Activated CD4-positive, alpha-beta memory T cell treated with anti-CD3 and anti-CD28 coated beads, Interleukin-2, amount 10 ng/mL, durations not matched to agents 7 days and 5 days (primary cell): ENCODE measurements around the gene LRRC49. TPM values are rescaled to one million over a fixed set of nuclear protein-coding genes. Genes with fewer than 3 reads are reported as not detected.

Source experiments
- CTCF ChIA-PET: fragments of 350-600 bp; sonication (Branson Sonifier 250); formaldehyde crosslinking; loops from one replicate; lab custom pipeline; 2021; ENCODE audit warnings: antibody characterized with exemption, inconsistent platforms; lab: Charles Lee
- POLR2A ChIA-PET: fragments of 350-600 bp; sonication (Branson Sonifier 250); formaldehyde crosslinking; loops from one replicate; lab custom pipeline; 2021; ENCODE audit warnings: antibody characterized with exemption; lab: Charles Lee
- DNase-seq: peaks from one replicate; pipeline ENCODE4 v3.0.0-alpha.2; 2020
- H3K27ac Mint-ChIP-seq: one replicate; pipeline ENCODE4 v1.8.0; 2021; ENCODE audit warnings: mild to moderate bottlenecking, mixed read lengths
- H3K27me3 Mint-ChIP-seq: one replicate; pipeline ENCODE4 v1.8.0; 2021; ENCODE audit warnings: mixed read lengths
- H3K36me3 Mint-ChIP-seq: one replicate; pipeline ENCODE4 v1.8.0; 2021; ENCODE audit warnings: low read depth, mixed read lengths
- H3K4me1 Mint-ChIP-seq: one replicate; pipeline ENCODE4 v1.8.0; 2021; ENCODE audit warnings: mixed read lengths
- H3K4me3 Mint-ChIP-seq: one replicate; pipeline ENCODE4 v1.8.0; 2021; ENCODE audit warnings: mild to moderate bottlenecking, mixed read lengths
- H3K9me3 Mint-ChIP-seq: one replicate; pipeline ENCODE4 v1.8.0; 2021; ENCODE audit warnings: mixed read lengths
- total RNA-seq, 2 experiments: library from RNA; stranded (reverse); gene quantifications; one replicate each; pipeline ENCODE4 v1.2.3, GENCODE V29; 2021

Gene LRRC49
- total RNA-seq, 2 experiments from 2014 or later: not detected

DNA sequence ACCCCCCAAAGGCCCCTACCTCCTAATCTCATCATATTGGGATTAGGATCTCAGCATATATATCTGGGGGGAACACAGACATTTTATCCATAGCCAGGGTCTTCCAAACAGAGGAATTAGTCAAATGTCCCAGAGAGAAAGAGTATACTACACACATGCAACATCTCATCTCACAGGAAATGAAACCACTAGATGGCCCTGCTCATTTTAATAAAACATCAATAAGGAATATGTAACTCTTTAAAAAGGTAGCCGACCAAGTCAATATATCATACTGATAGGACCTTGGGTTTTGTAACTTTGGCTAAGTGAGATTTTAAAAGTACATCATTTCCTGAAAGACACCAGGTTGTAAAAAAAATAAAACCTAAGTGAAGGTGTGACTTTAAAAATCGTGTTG is 177.1 kb downstream of the LRRC49 start:
- Mint-ChIP-seq H3K27ac (no peak overlapping the region), H3K4me1 (no peaks in the 10 kb centered on the region), H3K9me3 (no peaks in the 10 kb centered on the region), H3K27me3 (no peaks in the 10 kb centered on the region), H3K4me3 (no peak overlapping the region), H3K36me3 (no peaks in the 10 kb centered on the region)
- ChIA-PET POLR2A (no interaction called here), CTCF (no interaction called here)
- DNase-seq: no peak

DNA sequence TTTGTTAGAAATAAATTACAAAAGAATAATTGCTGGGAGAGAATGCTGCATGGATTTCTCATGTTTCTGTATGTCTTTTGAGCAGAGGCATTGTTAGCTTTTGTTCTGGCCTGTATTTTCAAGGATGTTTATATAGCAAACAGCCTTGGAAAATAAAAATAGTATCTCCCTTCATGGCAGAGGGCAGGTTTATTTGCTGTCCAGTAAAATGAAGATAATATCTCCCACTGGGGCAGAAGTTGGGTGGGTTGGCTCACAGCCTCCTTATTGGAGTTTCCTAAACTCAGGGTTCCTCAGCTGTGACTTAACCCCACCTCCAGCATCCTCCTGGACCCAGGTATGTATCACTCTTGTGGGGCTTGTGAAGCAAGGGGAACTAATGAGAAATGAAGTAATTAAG is 178.9 kb downstream of the LRRC49 start:
- ChIA-PET POLR2A (no interaction called here), CTCF (no interaction called here)
- no peak overlapping the region for H3K27ac Mint-ChIP-seq
- no peak for DNase-seq
- H3K4me1 Mint-ChIP-seq: no peaks in the 10 kb centered on the region
- H3K9me3 Mint-ChIP-seq: no peaks in the 10 kb centered on the region
- no peaks in the 10 kb centered on the region for H3K27me3 Mint-ChIP-seq
- H3K4me3 Mint-ChIP-seq: no peak overlapping the region
- no peaks in the 10 kb centered on the region for H3K36me3 Mint-ChIP-seq

DNA sequence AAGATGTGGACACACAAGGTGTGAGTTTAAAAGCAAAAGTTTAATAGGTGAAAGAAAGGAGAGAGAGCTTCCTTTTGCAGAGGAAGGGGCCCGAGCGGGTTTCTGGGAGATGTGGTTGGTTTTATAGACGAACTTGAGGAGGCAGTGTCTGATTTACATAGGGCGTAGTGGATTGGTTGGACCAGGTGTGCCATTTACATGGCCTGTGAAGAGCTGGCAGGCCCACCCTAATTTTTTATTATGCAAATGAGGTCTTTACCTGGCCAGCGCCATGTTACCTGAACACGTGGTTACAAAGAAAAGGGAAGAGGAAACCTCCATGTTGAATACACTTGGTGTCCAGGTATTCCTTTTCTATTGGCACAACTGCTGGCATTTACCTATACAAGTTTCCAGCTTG is 179.8 kb downstream of the LRRC49 start:
- no peaks in the 10 kb centered on the region for H3K36me3 Mint-ChIP-seq

DNA sequence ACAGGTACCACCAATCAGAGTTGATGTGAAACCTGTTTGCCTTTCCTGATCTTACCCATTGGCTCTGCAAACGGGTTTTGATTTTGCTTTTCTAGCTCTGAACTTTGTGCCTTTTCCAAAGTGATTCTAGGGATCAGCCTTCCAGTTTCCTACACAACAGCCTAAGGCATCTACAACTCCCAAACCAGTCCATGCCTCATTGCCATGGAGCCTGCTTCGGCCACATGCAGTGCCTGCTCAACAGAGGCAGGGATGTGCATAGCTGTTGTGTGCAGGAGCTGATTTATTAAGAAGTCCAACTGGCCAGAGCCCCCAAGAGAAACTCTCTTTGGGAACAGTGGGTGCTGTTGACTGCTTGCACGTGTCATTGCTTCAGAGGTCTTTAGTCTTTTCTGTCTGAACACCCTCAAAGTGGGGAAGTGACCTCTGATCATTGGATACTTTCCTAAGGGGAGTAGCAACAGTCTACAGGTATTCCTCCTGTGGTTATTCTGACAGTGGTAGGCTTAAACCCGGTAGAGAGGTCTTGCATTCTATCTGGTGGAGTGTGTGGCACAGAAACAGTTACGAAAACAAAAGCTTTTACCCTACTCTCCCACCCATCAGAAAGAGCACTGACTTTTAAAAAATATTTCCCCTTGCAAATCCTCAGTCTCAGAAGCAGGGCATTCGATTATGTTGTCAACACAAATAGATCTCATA is 186.0 kb downstream of the LRRC49 start:
- Mint-ChIP-seq H3K27me3 (no peaks in the 10 kb centered on the region), H3K27ac (no peak overlapping the region), H3K4me3 (no peak overlapping the region), H3K36me3 (no peaks in the 10 kb centered on the region), H3K9me3 (no peaks in the 10 kb centered on the region), H3K4me1 (no peaks in the 10 kb centered on the region)
- ChIA-PET CTCF (no interaction called here), POLR2A (no interaction called here)
- no peak for DNase-seq

More for the DNA sequence above, 179.8 kb downstream of the LRRC49 start:
- CTCF ChIA-PET: no interaction called here
- Mint-ChIP-seq H3K27ac (no peak overlapping the region), H3K4me3 (no peak overlapping the region), H3K4me1 (no peaks in the 10 kb centered on the region), H3K27me3 (no peaks in the 10 kb centered on the region), H3K9me3 (no peaks in the 10 kb centered on the region)
- POLR2A ChIA-PET: no interaction called here
- no peak for DNase-seq

DNA sequence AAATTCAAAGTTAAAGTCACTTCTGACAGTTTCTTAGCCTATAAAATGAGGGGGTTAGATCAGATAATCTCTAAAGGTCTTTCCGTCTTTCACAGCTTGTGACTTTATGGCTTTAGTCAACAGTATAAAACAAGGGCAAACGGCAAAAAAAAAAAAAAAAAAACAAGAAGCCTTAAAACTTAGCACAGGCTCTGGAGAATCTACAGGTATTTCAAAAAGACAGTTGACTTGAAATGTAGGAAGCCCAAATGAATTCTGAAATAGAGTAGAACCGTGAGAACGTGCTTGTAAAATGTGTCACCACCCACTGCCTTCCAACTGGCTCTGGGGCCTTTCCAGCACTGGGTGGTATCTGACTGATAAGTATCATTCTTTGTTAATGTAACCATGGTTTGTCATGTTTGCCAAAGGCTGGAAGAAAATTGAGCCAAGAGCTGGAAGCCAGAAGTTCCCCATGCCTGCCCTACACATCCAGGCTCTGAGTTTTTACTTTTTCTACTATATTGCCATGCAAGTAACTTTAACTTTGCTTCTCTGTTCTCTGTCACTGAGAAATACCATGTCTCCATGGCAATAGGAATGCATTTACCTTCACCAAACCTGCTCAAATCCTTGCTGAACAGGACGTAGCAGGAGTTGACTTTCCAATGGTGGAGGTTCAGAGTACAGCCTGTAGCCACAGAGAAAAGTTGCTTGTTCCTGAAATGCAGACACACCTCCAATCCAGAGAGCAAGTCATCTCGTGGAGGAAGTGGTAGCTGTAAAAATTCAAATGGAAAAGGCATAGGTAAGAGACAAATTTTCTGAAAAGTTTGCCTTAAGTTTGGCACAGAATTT is 186.8 kb downstream of the LRRC49 start:
- ChIA-PET POLR2A (no interaction called here), CTCF (no interaction called here)
- Mint-ChIP-seq H3K9me3 (no peaks in the 10 kb centered on the region), H3K36me3 (no peaks in the 10 kb centered on the region), H3K4me1 (no peaks in the 10 kb centered on the region), H3K4me3 (no peak overlapping the region), H3K27ac (no peak overlapping the region), H3K27me3 (no peaks in the 10 kb centered on the region)
- DNase-seq: no peak

DNA sequence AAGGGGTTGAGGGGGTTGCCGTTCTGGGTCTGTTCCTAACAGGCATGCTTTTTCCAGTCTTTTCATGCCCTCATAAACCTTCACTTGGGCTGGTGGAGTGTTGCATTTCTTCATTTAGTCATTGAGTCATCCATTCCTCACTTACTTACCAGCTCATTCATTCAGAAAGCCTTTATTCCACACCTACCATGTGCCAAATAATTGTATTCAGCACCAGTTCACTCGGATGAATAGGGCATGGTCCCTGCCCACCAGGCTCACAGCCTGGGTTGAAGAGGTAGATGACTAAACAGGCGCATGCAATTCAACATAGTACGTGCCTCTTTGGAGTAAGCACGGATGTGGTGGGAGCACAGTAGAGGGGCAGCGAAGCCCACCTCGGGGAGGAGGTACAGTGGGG is 187.5 kb downstream of the LRRC49 start:
- Mint-ChIP-seq H3K4me1 (no peaks in the 10 kb centered on the region), H3K9me3 (no peaks in the 10 kb centered on the region), H3K4me3 (no peak overlapping the region), H3K27me3 (no peaks in the 10 kb centered on the region), H3K27ac (no peak overlapping the region), H3K36me3 (no peaks in the 10 kb centered on the region)
- no peak for DNase-seq
- ChIA-PET CTCF (no interaction called here), POLR2A (no interaction called here)

DNA sequence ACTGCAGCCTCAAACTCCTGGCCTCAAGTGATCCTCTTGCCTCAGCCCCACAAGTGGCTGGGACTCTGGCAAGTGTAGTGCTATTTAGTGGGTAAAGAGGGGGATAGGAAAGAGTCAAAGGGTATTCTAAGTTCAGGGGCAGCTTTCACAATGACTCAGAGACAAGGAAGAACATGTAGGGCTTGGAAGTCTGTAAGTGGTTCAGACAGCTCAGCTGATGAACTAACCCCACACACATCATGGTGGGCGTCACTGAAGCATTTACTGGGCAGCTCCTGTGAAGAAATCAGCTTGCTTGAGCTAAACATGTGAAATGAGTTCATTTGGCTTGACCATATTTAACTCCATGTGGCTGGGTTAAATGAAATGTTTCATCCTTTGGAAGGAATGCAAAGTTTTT is 188.1 kb downstream of the LRRC49 start:
- ChIA-PET POLR2A (no interaction called here), CTCF (no interaction called here)
- Mint-ChIP-seq H3K36me3 (no peaks in the 10 kb centered on the region), H3K27ac (no peak overlapping the region), H3K4me3 (no peak overlapping the region), H3K27me3 (no peaks in the 10 kb centered on the region), H3K9me3 (no peaks in the 10 kb centered on the region), H3K4me1 (no peaks in the 10 kb centered on the region)
- DNase-seq: no peak

DNA sequence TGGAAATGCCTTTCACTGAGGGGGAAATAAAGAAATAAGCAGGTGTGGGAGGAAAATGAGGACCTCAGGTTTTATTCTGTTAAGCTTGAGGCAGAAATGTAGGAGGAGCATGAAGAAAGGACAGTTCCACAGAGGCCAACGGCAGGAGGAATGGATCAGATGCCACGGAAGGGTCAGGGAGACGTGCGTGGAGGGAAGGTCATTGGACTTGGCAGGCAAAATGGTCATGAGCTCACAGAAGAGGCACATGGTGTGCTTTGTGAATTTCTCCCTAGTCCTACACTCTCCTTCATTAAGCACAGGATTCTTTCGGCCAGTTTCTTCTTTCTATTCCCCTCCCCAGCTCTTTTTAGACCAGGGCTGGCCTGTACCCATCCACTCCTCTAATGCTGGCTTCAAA is 190.2 kb downstream of the LRRC49 start:
- POLR2A ChIA-PET: no interaction called here
- Mint-ChIP-seq H3K4me1 (no peaks in the 10 kb centered on the region), H3K27me3 (no peaks in the 10 kb centered on the region), H3K9me3 (no peaks in the 10 kb centered on the region), H3K4me3 (no peak overlapping the region), H3K36me3 (no peaks in the 10 kb centered on the region), H3K27ac (no peak overlapping the region)
- CTCF ChIA-PET: no interaction called here
- no peak for DNase-seq

DNA sequence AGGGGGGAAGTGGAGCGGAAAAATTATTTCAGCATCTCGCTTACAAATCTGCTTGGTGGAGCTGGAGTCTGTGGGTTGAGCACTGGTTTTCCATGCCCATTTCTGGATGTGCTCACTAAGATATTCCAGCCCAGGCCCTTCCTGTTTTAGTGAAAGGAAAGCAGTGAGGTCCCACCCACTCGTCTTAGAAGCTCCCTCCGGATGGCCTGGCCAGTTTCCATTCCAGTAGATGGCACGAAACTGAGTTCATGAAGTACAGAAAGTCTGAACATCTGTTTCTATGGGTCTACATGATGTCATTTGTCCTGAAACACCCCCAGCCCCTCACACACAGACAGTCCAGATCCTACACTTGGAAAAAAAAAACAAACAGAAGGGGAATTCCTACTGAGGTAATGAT is 190.7 kb downstream of the LRRC49 start:
- Mint-ChIP-seq H3K4me1 (no peaks in the 10 kb centered on the region), H3K36me3 (no peaks in the 10 kb centered on the region), H3K9me3 (no peaks in the 10 kb centered on the region), H3K4me3 (no peak overlapping the region), H3K27ac (no peak overlapping the region), H3K27me3 (no peaks in the 10 kb centered on the region)
- ChIA-PET CTCF (no interaction called here), POLR2A (no interaction called here)
- DNase-seq: no peak

DNA sequence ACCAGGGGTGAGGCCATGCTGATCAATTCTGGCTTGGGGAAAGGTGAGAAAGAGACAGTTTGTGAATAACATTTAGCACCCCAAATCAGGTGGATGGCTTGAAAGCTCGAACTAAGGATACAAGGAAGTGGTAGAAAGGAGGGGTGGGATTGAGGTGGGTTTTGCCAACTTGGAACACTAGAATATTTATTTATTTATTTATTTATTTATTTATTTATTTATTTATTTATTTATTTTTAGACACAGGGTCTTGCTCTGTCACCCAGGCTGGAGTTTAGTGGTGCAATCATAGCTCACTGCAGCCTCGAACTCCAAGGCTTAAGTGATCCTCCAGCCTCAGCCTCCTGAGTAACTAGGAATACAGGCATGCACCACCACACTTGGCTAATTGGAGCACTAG is 191.6 kb downstream of the LRRC49 start:
- H3K9me3 Mint-ChIP-seq: no peaks in the 10 kb centered on the region

DNA sequence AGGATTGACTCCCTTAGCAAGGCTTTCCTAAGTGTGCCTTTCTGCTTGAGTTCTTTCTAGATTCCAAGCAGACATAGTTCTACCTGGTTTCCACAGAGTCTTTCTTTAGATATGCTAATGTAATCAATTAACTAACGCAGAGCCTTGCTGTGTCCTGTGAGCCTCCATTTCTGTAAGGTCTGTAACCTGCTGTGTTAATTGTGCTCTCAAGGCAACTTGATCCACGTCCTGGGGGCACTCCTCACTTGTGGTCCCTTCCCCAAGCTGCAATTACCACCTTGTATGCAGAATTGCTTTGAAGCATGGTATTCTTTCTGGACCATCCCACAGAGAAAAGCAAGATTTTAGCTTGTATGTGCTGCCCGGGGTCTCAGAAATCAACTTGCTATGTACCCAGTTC is 193.2 kb downstream of the LRRC49 start:
- no peak for DNase-seq
- Mint-ChIP-seq H3K27ac (no peak overlapping the region), H3K36me3 (no peaks in the 10 kb centered on the region), H3K27me3 (peaks cover 2% of the 10 kb centered on the region), H3K9me3 (no peaks in the 10 kb centered on the region), H3K4me3 (no peak overlapping the region), H3K4me1 (no peaks in the 10 kb centered on the region)
- CTCF ChIA-PET: no interaction called here
- POLR2A ChIA-PET: no interaction called here

More for the DNA sequence above, 191.6 kb downstream of the LRRC49 start:
- no peaks in the 10 kb centered on the region for H3K4me1 Mint-ChIP-seq
- H3K4me3 Mint-ChIP-seq: no peak overlapping the region
- H3K27ac Mint-ChIP-seq: no peak overlapping the region
- no peaks in the 10 kb centered on the region for H3K27me3 Mint-ChIP-seq
- DNase-seq: no peak
- no peaks in the 10 kb centered on the region for H3K36me3 Mint-ChIP-seq
- ChIA-PET CTCF (no interaction called here), POLR2A (no interaction called here)

DNA sequence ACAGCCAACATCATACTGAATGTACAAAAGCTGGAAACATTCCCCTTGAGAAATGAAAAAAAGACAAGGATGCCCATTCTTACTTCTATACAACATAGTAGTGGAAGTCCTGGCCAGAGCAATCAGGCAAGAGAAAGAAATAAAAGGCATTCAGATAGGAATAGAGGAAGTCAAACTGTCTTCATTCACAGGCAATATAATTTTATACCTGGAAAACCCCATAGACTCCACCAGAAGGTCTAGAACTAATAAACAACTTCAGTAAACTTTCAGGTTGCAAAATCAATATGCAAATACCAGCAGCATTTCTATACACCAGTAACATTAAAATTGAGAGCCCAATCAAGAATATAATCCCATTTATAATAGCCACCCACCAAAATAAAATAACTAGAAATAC is 195.5 kb downstream of the LRRC49 start:
- H3K36me3 Mint-ChIP-seq: no peaks in the 10 kb centered on the region
- ChIA-PET POLR2A (no interaction called here), CTCF (no interaction called here)
- DNase-seq: no peak
- H3K4me3 Mint-ChIP-seq: no peak overlapping the region
- H3K9me3 Mint-ChIP-seq: no peaks in the 10 kb centered on the region
- H3K27me3 Mint-ChIP-seq: peaks cover 2% of the 10 kb centered on the region
- H3K4me1 Mint-ChIP-seq: no peaks in the 10 kb centered on the region
- no peak overlapping the region for H3K27ac Mint-ChIP-seq

DNA sequence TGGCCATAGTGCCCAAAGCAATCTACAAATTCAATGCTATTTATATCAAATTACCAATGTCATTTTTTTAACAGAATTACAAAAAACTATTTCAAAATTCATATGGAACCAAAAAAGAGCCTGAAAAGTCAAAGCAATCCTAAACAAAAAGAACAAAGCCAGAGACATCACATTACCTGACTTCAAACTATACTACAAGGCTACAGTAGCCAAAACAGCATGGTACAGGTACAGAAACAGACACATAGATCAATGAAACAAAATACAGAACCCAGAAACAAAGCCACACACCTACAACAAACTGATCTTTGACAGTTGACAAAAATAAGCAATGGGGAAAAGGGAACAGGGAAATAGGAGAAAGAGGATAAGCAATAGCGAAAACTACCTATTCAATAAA is 196.1 kb downstream of the LRRC49 start:
- POLR2A ChIA-PET: no interaction called here
- H3K27me3 Mint-ChIP-seq: peaks cover 2% of the 10 kb centered on the region
- no peak overlapping the region for H3K4me3 Mint-ChIP-seq
- no peaks in the 10 kb centered on the region for H3K4me1 Mint-ChIP-seq
- no peak for DNase-seq
- CTCF ChIA-PET: no interaction called here
- H3K27ac Mint-ChIP-seq: no peak overlapping the region
- H3K36me3 Mint-ChIP-seq: no peaks in the 10 kb centered on the region
- H3K9me3 Mint-ChIP-seq: no peaks in the 10 kb centered on the region

DNA sequence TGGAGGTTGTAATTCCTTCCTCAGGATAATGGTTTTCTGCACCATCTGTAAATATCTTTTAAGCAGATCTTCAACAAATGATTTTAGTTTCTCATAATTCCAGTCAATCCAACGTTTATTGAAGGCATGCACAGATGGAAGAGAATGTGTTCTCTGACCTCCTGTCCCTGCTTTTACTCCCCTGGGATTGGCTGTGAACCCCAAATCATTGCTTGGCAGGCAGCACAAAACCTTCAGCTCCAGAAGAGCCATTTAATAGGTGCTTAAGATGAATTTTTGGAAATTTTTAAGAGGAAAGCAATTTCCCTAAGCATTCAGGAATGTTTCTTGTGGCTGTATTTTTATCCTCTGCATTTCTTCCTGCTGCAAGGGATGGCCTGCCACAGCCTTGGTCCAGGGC is 197.2 kb downstream of the LRRC49 start:
- H3K27me3 Mint-ChIP-seq: peaks cover 2% of the 10 kb centered on the region
- ChIA-PET POLR2A (no interaction called here), CTCF (no interaction called here)
- H3K36me3 Mint-ChIP-seq: no peaks in the 10 kb centered on the region
- no peaks in the 10 kb centered on the region for H3K9me3 Mint-ChIP-seq
- H3K4me1 Mint-ChIP-seq: no peaks in the 10 kb centered on the region
- DNase-seq: no peak
- no peak overlapping the region for H3K4me3 Mint-ChIP-seq
- H3K27ac Mint-ChIP-seq: no peak overlapping the region
